ENCODE measurements around the gene TSHZ1.

Gene TSHZ1

DNA sequence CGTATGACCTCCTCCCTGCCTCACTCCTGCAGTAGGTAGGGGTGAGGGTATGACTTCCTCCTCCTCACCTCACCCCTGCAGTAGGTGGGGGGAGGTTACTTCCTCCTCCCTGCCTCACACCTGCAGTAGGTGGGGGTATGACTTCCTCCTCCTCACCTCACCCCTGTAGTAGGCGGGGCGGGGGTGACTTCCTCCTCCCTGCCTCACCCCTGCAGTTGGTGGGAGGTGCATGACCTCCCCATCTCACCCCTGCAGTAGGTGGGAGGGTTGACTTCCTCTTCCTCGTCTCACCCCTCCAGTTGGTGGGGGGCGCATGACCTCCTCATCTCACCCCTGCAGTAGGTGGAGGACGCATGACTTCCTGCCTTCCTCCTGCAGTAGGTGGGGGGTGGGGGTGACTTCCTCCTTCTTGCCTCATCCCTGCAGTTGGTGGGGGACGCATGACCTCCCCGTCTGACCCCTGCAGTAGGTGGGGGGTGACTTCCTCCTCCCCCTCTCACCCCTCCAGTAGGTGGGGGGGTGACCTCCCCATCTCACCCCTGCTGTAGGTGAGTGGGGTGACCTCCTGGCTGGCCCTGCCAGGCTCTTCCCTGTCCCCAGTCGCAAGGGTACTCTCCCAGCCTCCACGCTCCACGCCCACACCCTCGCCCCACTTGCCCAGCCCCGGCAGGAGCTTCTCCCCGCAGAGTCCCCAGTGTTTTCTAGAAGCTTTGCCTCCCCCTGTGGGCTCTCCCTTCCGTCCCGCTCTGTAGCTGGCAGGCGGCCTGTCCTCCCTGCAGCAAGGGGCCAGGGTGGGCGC is 39.3 kb downstream of the TSHZ1 start:
- DNase-seq = peak in 1 of 4 experiments; percentile 15

DNA sequence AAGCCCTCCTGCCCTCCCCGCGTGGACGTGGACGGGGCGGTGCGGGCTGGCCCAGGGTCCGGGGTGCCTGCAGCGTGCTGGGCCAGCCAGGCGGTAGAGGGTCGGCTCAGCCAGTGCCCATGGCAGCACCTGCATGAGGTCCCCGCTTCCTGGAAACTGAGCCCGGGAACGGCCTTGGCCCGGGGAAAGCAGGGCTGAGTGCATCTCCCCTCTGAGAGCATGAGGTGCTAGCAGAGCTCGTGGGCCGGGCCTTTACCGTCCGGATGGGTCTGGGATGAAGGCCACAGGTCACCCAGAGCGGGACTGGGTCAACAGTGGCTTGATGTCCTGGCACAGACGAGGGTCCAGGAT is 39.8 kb downstream of the TSHZ1 start:
- no peak for DNase-seq

DNA sequence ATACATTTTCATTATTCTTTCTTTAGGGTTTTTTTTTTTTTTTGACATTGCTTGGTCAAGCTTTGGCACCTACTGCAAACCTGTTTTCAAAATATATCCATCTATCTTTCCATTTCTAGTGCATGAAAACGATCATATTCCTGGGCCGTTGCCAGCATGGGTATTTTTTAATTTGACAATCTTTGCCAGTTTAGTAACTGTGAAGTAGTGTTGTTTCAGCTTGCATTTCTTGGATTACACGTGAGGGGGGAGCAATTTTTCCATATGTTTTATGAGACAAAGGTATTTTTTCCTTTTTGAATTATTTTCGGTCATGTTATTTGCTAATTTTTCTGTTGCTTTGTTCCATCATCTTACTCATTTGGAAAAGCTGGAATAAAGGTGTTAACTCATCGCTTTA is 40.9 kb downstream of the TSHZ1 start:
- DNase-seq = no peak

DNA sequence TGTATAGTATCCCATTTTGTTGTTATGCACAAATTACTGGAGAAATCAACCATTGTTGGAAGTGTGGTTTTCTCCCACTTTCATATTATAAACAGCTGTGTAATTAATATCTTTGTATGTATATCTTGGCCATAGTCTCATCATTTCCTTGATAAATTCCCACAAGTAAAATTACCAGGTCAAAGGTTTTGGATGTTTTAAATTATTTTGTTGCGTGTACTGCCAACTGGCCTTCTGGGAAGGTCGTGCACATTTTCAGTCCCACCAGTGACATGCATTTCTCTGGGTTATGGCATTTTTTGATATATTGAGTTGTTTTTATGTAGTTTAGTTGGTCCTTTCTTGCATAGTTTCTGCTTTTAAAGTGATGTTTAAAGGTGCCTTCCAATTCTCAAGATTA is 41.5 kb downstream of the TSHZ1 start:
- DNase-seq = no peak

DNA sequence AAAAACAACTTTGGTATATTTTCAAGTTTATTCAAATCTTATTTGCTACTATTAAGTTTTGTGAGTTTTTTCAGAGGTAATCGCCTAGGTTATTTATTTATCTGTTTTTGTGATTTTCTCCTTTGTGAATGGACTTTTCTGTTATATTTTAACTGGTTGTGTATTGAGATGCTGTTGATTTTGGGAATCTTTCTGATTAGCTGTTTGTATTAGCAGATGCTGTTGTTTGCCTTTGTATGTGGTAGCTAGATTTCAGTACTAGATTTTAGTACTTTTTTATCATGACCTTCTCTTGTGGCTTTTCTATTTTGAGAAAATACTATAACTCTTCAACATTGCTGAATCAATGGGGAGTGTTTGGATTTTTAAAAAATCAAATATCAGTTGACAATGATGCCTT is 42.4 kb downstream of the TSHZ1 start:
- DNase-seq = no peak

DNA sequence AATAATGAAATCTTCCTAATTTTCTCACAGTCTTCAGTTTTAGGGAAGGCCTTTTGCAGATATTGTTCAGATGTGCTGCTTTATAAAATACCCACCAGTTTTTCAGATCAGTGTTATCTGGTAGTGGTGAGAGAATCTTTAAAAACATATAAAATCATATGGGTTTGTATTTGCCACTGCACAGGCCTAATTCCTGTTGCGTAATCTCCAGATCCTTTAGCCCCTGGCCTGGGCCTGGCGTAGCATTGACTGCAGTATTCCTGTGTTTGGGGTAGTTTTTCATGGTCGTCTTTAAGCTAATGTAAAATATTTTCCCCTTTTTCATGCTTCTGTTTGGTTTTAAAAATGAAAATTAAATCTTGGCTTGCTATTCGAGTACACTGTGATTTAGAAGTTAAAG is 43.2 kb downstream of the TSHZ1 start:
- no peak for DNase-seq

DNA sequence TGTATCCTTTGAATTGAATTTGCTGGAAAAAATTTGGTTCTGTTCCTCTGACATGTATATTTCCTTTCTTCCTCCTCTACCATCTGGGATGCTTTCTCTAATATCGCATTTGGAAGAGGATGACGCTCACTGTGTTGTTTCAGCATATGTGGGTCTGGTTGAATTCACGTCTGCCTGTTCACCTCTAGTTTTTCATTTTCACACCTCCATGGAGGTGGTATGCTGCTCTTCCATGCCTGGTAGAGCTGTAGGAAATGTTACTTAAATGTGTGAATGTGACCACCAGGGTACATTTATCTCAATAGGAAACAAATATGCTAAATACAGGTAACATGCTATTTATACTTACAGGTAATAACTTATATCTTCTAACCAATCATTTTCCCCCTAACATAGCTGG is 44.5 kb downstream of the TSHZ1 start:
- DNase-seq = no peak

DNA sequence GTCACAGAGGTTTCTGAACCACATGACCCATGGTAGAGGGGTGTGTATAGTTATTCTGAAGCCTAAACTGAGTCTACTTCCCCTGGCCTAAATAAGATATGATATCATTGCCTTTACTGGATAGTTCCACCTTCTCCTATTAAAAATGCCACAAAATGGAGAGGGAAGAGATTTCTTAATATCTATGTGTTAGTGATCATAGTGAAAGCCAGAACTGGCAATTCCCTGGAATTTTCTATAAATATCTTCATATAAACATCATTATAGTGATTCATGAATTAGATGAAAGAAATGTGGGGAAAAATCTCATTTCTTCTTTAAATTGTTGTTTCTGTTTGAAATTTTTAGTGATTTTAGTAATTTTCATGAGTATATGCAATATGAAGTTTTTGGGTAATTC is 45.8 kb downstream of the TSHZ1 start:
- DNase-seq = no peak

DNA sequence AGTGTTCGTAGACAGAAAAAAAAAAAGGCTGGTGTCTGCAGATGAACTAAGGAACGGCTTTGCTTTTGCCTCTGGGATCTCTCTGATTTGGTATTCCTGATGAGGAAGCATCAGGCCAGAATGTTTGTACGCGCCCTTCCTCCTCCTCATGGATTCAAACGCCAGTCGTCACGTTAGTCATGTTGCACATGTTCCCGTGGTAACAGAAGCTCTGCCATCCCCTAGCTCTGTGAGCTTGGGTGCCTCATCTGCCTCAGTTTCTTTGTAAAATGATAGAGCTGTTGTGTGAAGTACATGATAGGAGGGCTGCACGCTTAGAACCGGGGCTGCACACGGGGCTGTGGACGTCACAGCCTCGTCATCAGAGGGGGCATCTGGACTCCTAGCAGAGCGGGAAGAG is 47.0 kb downstream of the TSHZ1 start:
- no peak for DNase-seq

DNA sequence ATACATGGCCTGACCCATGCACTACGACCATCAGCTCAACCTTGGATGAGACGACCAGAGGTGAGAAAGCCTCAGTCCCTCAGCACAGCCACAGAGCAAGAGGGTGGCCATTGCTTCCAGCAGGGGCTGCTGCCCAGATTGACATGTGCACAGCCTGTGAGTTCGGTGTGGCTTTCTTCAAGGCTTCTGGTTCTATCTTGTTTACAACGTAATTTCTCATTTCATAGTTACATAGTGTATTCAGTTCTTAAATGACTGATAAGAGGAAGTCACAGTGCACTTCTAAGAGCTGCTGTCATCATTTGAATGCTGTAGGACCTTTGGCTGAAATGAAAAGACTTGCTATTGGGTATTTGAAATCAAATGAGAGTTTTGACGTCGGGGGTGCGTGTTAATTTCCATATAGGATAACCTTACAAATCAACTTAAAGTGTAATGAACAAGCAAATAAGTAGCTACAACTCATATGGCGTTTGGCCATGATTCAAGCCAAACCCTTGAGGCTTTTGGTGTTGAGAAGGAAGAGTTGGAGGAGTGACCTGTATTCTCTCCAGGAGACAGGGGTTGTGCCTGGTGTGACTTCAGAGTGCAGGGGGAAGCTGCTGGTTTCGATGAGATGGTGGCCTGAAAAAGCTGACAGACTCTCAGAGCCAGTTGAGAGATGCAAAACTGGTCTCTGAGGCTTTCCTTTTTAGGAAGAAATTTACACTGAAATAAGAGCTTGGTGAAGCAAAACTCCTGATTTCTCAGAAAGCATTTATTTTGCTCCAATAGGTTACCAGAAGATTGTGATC is 51.0 kb downstream of the TSHZ1 start:
- DNase-seq = no peak

DNA sequence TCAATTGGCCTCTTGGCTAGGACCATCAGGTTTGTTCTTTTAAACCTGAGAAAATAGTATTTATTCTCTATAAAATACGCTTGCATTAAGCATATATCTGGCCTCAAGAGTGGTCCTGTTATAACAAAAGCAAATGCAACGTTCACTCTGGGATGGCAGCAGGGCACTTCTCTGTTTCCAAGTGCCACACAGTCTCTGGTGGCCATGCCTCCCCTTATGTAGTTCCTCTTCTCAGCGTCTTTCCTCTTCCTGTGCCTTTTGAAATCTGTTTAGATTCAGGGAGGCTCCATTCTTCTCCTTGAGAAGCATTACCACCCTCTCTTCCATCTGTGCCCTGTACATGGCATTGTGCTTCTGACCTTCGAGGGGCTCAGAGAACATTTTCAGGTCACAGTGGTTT is 51.9 kb downstream of the TSHZ1 start:
- DNase-seq = no peak

DNA sequence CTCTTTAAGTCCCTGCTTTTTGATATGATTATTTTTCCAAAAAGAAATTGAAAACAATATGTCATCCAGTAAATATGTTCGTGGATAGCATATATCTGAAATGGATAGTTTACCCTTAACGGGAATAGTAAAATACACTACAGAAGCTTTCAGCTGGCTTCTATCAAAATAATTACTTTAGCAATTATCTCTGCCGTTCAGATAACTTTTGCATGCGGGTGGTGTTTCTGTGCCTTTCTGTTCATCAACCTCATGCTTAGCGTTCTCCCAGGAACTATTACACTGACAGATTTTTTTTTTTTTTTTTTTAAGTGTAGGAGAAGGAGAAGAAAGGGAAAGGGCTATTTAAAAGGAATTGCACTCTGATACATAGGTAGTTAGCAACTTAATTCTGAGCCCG is 53.6 kb downstream of the TSHZ1 start:
- no peak for DNase-seq

DNA sequence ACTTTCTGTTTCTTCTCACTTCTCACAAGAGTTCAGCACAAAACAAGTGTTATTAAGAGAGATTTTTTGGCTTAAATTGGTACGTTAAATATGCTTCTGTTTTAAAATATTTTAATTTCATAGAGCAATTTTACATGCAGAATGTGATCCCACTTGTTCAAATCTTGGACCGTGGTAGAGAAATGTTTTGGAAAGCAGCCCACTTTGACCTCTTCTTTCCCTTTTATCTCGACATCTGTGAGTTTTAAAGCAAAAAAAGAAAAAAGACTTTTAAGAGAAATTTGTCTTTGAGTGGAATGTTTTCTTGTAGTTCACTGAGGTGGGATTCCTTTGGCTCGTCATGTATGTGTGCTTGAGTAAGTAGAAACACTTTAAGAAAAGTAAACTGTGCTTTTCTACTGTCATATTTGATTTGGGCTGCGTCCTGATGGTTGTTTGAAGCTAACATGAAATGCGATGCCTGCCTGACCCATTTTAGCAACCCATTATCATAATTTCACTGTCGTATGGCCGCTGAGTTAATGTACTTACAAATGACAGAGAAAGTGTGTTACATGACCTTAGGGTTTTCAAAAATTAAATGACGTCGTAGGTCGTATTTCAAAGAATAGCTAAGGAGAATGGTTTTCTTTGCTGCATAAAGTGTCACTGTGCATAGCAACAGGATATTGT is 54.5 kb downstream of the TSHZ1 start:
- no peak for DNase-seq

DNA sequence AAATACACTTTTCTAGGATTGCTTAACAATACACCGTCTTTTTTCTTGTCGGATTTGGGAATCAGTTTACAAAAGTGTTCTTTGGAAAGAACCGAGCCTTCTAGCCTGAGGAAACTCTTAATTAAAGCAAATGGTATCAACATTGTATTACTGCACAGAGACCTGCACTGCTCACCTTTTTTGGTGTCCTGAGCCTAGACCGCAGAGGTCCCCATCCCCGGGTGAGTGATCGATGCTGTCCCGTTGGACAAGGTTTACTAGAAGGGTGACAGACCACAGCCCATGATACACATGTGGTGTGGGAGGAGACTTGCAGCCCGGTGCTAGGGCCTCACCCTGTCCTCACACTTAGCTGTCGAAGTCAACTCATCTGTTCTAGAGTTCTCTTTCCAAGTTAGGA is 55.3 kb downstream of the TSHZ1 start:
- DNase-seq = no peak

DNA sequence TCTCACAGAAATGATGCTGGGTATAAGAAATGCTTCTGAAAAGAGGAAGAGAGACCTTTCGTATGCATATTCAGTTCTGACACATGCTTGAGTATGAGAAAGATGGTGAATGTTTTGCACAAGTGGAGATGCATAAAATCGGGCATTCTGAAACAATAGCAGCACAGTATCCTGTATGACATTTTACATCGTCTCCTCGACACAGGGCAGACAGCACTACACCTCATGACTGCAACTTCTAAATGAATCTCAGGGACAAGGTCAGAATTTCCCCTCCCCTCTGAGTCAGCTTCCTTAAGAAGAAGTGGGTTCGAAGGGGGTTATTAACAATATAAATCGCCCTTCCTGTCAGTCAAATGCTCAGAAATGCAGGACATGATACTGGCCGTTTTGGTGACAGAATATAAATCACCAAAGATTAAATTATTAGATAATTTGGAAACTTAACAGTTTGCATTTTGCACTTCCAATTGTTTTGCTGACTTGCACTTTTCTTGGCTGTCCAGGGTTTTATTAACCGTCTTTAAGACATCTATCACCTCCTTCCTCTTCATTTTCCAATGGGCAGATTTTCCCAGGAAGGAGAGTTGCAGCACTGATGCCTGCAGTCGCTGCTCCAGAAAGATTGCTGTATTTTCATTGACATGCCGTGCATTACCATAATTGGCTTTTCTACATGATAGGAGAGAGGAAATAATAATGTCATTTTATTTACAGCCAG is 57.2 kb downstream of the TSHZ1 start:
- DNase-seq = no peak

DNA sequence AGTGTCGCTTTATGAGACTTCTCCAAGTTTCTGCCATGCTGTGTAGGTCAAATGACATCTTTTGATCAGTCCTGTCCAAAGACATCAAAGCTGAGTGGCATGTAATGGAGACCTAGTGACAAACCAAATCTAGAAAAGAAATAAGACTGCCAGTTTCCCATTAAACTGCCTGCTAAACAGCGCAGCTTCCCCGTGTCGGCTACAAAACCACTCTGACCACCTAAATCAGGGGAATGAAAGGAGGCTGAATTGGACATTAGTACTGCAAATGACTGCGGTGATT is 57.7 kb downstream of the TSHZ1 start:
- no peak for DNase-seq

DNA sequence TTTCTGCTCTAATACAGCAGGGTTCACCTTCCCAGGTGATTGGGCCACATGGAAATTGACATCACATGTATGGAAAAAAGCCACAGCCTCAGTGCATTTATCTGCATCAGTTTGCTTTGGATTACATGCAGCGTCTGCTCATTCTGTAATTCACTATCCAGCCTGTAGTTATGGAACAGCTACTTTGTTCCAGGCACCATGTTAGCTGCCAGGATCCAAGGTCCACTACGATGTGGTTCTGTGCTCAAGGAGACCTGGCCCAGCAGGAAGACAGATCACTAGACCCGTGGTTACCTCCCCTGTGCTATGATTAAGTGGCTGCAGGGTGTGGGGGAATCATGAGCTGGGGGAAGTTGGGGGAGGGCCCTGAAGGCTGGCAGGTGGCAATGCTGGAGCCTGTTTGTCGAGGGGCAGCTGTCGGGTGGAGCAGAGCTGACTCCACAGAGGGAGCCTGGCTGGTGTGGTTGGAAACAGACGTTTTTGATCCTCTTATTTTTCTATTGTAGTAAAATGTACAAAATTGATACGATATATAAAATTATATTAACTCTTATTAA is 58.6 kb downstream of the TSHZ1 start:
- no peak for DNase-seq

DNA sequence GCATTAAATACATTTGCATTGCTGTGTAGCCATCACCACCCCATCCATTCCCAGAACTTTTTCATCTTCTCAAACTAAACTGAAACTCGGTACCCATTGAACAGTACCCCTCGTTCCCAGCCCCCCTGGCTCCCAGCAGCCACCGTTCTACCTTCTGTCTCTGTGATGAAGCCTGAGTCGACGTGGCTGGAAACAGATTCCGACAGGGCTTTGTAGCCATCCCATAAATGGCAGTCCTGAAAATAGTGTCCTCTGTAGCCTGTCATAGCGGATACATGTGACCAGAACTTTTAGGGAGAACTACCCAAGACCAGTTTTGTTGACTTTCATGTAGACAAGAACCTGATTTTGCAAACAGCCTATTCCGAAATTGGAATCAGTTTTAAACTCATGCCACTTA is 59.1 kb downstream of the TSHZ1 start:
- DNase-seq = no peak

DNA sequence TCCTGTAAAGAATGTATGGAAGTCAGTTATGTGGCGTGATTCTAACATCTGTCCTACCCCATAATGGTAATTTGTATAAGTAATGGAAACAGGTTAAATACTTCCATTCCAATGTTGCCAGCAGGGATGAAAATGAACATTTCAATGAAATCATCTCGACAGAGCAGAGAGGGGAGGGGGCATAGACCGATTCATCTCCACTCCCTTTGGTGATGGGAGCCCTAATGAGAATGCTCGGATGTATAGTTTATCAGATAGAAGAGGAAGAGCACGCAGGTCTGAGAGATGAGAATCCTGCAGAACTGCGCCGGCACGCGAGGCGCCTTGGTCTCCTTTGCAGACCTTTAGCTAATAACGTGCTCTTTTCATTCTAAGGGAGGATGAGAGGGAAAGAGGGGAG is 61.4 kb downstream of the TSHZ1 start:
- DNase-seq = no peak

DNA sequence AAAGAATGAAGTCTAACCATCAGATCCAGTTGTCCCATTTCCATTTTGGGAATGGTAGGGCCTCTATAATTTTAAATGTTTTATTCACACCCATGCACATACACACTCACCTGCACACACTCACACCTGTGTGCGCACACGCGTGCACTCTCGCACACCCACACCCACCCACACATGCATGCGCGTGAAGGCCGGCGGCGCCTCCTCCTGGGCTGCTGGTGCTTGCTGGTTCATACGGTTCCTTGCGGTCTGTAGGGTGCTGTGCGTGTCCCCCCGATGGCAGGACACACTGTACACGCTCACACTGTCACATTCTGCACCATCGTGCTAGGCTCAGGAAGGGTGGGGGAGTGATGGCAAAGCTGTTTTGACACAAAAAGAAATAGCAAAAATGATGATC is 63.2 kb downstream of the TSHZ1 start:
- no peak for DNase-seq

DNA sequence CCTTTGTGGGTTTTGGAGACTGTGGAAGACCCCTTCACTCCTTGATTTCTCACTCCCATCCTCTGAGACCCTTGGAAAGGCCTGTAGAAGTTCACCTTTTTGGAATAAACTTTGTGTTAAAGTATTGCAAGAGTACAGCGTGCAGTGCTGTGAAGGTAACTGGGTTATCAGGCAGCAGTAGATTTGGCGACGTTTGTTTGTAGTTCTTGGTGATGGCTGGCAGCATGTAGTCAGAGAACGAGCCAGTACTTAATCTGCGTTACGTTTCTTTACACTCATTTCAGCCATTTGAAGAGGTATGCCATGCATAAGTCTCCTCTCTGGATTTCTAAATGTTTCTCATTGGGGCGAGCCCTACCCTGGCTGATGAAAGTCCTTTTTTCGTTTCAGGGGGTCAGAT is 64.6 kb downstream of the TSHZ1 start:
- no peak for DNase-seq

DNA sequence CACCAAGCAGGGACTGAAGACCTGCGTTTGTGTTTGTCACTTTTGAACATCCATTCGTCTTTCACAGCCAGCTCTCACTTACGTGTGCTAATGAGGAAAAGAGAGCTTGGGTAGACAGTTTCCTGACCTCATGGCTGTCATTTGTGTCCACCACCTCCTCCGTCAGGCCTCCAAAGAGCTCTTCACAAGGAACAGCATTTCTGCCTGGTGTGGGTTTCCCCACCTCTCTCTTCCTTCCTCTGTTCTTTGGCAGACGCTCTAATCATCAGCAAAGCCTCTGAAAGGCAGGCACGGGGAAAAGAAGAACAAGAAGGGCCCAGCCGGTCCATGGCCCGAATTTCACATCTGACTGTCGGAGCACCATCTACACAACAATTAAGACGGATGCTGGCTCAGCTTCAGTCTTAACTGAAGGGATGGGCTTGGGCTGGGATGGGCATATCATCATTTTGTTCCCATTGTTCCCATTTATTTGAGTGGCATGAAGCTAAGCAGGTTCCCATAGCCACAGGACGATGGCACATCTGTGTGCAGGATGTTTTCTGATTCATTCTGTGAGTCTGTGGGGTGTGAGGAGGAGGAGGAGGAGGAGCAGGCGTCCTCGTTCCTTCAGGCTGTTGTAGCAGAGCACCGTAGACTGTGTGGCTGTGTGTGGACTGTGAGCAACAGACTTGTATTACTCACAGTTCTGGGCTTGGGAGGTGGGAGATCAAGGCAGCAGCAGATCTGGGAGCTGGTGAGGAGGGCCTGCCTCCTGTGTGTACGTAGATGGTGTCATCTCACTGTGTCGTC is 66.4 kb downstream of the TSHZ1 start:
- no peak for DNase-seq

DNA sequence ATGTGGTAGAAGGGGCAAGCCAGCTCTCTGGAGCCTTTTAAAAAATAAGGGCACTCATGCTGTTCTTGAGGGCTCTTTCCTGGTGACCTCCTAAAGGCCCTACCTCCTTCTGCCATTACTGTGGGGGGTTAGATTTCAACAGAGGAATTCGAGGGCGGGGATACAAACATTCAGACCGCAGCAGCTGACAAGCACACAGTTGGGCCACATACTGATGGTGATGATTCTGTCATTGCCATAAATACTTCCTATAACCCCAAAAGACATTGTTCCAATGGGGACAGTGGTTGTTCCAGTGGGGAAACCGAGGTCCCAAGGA is 67.0 kb downstream of the TSHZ1 start:
- DNase-seq = no peak

All from activated naive CD4-positive, alpha-beta T cell (primary cell).